ENCODE data around the gene CCDC7.

The CCDC7 gene

DNA sequence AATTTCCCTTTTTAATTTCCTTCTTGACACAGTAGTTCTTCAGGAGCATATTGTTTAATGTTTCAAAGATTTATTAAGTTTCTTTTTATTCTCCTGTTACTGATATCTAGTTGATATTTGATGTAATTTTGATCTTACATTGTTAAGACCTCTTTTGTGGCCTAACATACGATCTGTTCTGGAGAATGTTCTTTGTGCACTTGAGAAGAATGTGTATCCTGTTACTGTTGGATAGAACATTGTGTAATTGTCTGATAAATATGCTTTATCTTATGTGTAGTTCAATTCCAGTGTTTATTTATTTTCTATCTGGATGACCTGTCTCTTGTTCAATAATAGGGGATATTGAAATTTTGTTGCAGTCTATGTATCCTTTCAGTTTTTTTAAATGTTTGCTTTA, 405.4 kb downstream of the CCDC7 start:
- H3K4me2 ChIP-seq (ENCODE audit: low read length) = no peak overlapping the region
- H3K27me3 ChIP-seq (ENCODE audit: insufficient read depth, low read length) = no peaks in the 10 kb centered on the region
- no peak overlapping the region for H2BK120ac ChIP-seq (ENCODE audit: insufficient read depth, low read length, poor library complexity)
- H3K18ac ChIP-seq (ENCODE audit: low read length) = no peak overlapping the region
- H2AK5ac ChIP-seq (ENCODE audit: low read length) = no peak overlapping the region
- no peak overlapping the region for H3K4ac ChIP-seq (ENCODE audit: low read depth, low read length)
- H4K8ac ChIP-seq (ENCODE audit: low read depth, low read length) = no peak overlapping the region
- no peaks in the 10 kb centered on the region for H3K36me3 ChIP-seq (ENCODE audit: control insufficient read depth in 1 of 2, insufficient read depth in 2 of 2, low read length in 2 of 2)
- H3K79me1 ChIP-seq (ENCODE audit: low read length) = no peaks in the 10 kb centered on the region
- no peak for DNase-seq
- H3K9ac ChIP-seq (ENCODE audit: low read length) = no peak overlapping the region
- no peaks in the 10 kb centered on the region for H3K4me1 ChIP-seq (ENCODE audit: control insufficient read depth in 1 of 2, insufficient read depth in 2 of 2, low read length in 2 of 2)
- H2BK5ac ChIP-seq (ENCODE audit: low read depth, low read length, poor library complexity) = no peak overlapping the region
- H3K79me2 ChIP-seq (ENCODE audit: control insufficient read depth, insufficient read depth, low read length, poor library complexity) = no peaks in the 10 kb centered on the region
- no peak overlapping the region for H4K12ac ChIP-seq (ENCODE audit: low read depth, low read length)
- no peak overlapping the region for H3K27ac ChIP-seq (ENCODE audit: low read depth, low read length)
- no CpG with 5 or more reads among the region's 1 CpG for WGBS (ENCODE audit: extremely low coverage, insufficient coverage, insufficient read length)
- H3K9me3 ChIP-seq (ENCODE audit: insufficient read depth, low read depth, low read length) = no peaks in the 10 kb centered on the region
- H3K4me3 ChIP-seq (ENCODE audit: low read depth, low read length) = no peak overlapping the region
- no peak overlapping the region for H2AFZ ChIP-seq (ENCODE audit: insufficient read depth, low read length, poor library complexity)
- H2BK12ac ChIP-seq (ENCODE audit: low read length) = no peak overlapping the region
- H3K23ac ChIP-seq (ENCODE audit: low read length) = no peak overlapping the region
- no peak overlapping the region for H3K14ac ChIP-seq (ENCODE audit: low read length)
- H4K91ac ChIP-seq (ENCODE audit: low read depth, low read length) = no peak overlapping the region

DNA sequence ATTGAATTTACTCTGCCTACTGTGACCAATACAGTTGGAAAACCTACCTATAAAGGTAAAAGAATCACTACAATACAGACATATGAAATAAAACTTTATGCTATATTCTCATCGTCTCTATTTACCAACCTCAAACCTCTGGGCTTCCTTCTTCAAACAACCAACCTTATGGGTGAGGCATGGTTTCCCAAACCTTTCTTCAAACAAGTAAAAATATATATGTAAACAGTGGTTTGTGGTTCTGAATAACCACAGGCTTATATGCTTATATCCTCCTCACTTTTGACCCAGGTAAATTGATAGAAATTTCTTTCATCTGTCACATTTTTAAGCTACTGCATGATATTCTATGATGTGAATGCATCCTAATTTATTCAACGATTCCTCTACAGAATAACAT, 408.5 kb downstream of the CCDC7 start:
- Histone ChIP-seq H3K27me3 (ENCODE audit: insufficient read depth, low read length) (no peaks in the 10 kb centered on the region), H4K91ac (ENCODE audit: low read depth, low read length) (no peak overlapping the region), H4K12ac (ENCODE audit: low read depth, low read length) (no peak overlapping the region), H3K27ac (ENCODE audit: low read depth, low read length) (no peak overlapping the region), H2BK120ac (ENCODE audit: insufficient read depth, low read length, poor library complexity) (no peak overlapping the region), H3K4ac (ENCODE audit: low read depth, low read length) (no peak overlapping the region), H2AK5ac (ENCODE audit: low read length) (no peak overlapping the region), H4K8ac (ENCODE audit: low read depth, low read length) (no peak overlapping the region), H2BK12ac (ENCODE audit: low read length) (no peak overlapping the region), H3K79me2 (ENCODE audit: control insufficient read depth, insufficient read depth, low read length, poor library complexity) (no peaks in the 10 kb centered on the region), H3K9me3 (ENCODE audit: insufficient read depth, low read depth, low read length) (no peaks in the 10 kb centered on the region), H3K18ac (ENCODE audit: low read length) (no peak overlapping the region), H2AFZ (ENCODE audit: insufficient read depth, low read length, poor library complexity) (no peak overlapping the region), H3K4me3 (ENCODE audit: low read depth, low read length) (no peak overlapping the region), H3K4me1 (ENCODE audit: control insufficient read depth in 1 of 2, insufficient read depth in 2 of 2, low read length in 2 of 2) (no peaks in the 10 kb centered on the region), H3K9ac (ENCODE audit: low read length) (no peak overlapping the region), H3K23ac (ENCODE audit: low read length) (no peak overlapping the region), H3K4me2 (ENCODE audit: low read length) (no peak overlapping the region), H3K36me3 (ENCODE audit: control insufficient read depth in 1 of 2, insufficient read depth in 2 of 2, low read length in 2 of 2) (no peaks in the 10 kb centered on the region), H2BK5ac (ENCODE audit: low read depth, low read length, poor library complexity) (no peak overlapping the region), H3K79me1 (ENCODE audit: low read length) (no peaks in the 10 kb centered on the region), H3K14ac (ENCODE audit: low read length) (no peak overlapping the region)
- WGBS (ENCODE audit: extremely low coverage, insufficient coverage, insufficient read length) = no CpG with 5 or more reads among the region's 2 CpGs
- DNase-seq = no peak

DNA sequence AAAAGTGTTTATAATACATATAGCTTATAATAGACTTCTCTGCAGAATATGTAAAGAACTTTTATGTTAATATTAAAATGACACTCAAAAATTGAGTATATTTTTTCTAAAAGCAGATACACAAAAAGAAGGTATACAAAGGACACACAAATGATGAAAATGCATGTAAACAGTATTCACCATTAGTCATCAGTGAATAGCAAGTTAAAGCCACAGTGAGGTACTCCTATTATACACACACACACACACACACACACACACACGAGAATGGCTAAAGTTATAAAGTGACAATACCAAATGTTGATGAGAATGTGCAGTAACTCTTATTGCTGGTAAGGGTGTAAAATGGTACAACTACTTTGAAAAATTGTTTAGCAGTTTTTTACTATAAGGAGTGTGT, 419.2 kb downstream of the CCDC7 start:
- H3K4me3 ChIP-seq (ENCODE audit: low read depth, low read length) = no peak overlapping the region
- H4K91ac ChIP-seq (ENCODE audit: low read depth, low read length) = no peak overlapping the region
- WGBS (ENCODE audit: extremely low coverage, insufficient coverage, insufficient read length) = no CpG with 5 or more reads among the region's 1 CpG
- H3K4me2 ChIP-seq (ENCODE audit: low read length) = no peak overlapping the region
- no peak overlapping the region for H4K12ac ChIP-seq (ENCODE audit: low read depth, low read length)
- H2BK120ac ChIP-seq (ENCODE audit: insufficient read depth, low read length, poor library complexity) = no peak overlapping the region
- no peak overlapping the region for H3K18ac ChIP-seq (ENCODE audit: low read length)
- H3K36me3 ChIP-seq (ENCODE audit: control insufficient read depth in 1 of 2, insufficient read depth in 2 of 2, low read length in 2 of 2) = no peaks in the 10 kb centered on the region
- H2AFZ ChIP-seq (ENCODE audit: insufficient read depth, low read length, poor library complexity) = no peak overlapping the region
- no peak overlapping the region for H2BK5ac ChIP-seq (ENCODE audit: low read depth, low read length, poor library complexity)
- no peaks in the 10 kb centered on the region for H3K27me3 ChIP-seq (ENCODE audit: insufficient read depth, low read length)
- no peaks in the 10 kb centered on the region for H3K9me3 ChIP-seq (ENCODE audit: insufficient read depth, low read depth, low read length)
- no peak overlapping the region for H2AK5ac ChIP-seq (ENCODE audit: low read length)
- no peak overlapping the region for H3K14ac ChIP-seq (ENCODE audit: low read length)
- no peak overlapping the region for H3K23ac ChIP-seq (ENCODE audit: low read length)
- H4K8ac ChIP-seq (ENCODE audit: low read depth, low read length) = no peak overlapping the region
- H2BK12ac ChIP-seq (ENCODE audit: low read length) = no peak overlapping the region
- H3K79me2 ChIP-seq (ENCODE audit: control insufficient read depth, insufficient read depth, low read length, poor library complexity) = no peaks in the 10 kb centered on the region
- H3K79me1 ChIP-seq (ENCODE audit: low read length) = no peaks in the 10 kb centered on the region
- no peak overlapping the region for H3K27ac ChIP-seq (ENCODE audit: low read depth, low read length)
- no peak overlapping the region for H3K4ac ChIP-seq (ENCODE audit: low read depth, low read length)
- H3K4me1 ChIP-seq (ENCODE audit: control insufficient read depth in 1 of 2, insufficient read depth in 2 of 2, low read length in 2 of 2) = no peaks in the 10 kb centered on the region
- DNase-seq = no peak
- no peak overlapping the region for H3K9ac ChIP-seq (ENCODE audit: low read length)

DNA sequence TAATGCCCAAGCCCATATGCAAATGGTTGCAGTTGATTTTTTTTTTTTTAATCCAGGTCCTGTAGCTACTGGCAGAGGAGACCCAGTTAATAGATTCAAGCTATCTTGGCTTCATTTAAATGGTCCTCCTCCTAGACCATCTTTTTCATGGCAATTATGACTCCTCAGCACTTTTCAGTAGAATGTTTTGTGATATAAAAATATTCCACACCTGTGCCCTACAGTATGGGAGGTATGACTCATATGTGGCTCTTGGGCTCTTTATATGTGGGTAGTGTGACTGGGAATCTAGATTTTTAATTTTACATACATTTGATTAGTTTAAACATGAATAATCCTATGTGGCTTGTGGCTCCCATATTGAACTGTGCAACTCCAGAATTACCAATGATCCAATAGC, 432.0 kb downstream of the CCDC7 start:
- no peak for DNase-seq
- H3K36me3 ChIP-seq (ENCODE audit: control insufficient read depth in 1 of 2, insufficient read depth in 2 of 2, low read length in 2 of 2) = no peaks in the 10 kb centered on the region
- no peaks in the 10 kb centered on the region for H3K9me3 ChIP-seq (ENCODE audit: insufficient read depth, low read depth, low read length)

DNA sequence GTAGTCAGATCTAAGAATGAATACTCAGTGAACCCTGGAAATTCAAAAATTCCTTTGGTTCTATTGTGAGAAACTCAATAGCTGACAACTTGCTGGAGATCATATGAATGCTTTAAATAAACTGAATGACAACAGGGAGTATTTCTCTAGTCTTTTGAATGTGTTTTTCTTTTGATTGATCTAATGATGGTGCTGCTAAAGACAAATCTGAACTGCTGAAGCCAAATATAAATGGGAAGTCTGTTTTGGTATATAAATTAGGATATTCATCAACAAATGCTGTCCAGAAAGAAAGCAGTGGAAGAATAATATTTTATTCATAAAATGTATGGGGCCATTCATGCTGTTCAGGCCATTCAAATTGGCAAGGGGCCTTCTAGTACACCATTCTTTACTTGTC, 432.7 kb downstream of the CCDC7 start:
- Histone ChIP-seq H3K79me1 (ENCODE audit: low read length) (no peaks in the 10 kb centered on the region), H2BK120ac (ENCODE audit: insufficient read depth, low read length, poor library complexity) (no peak overlapping the region), H4K91ac (ENCODE audit: low read depth, low read length) (no peak overlapping the region), H3K4me2 (ENCODE audit: low read length) (no peak overlapping the region), H3K9me3 (ENCODE audit: insufficient read depth, low read depth, low read length) (no peaks in the 10 kb centered on the region), H3K36me3 (ENCODE audit: control insufficient read depth in 1 of 2, insufficient read depth in 2 of 2, low read length in 2 of 2) (no peaks in the 10 kb centered on the region), H4K8ac (ENCODE audit: low read depth, low read length) (no peak overlapping the region), H3K27ac (ENCODE audit: low read depth, low read length) (no peak overlapping the region), H2AFZ (ENCODE audit: insufficient read depth, low read length, poor library complexity) (no peak overlapping the region), H3K23ac (ENCODE audit: low read length) (no peak overlapping the region), H3K27me3 (ENCODE audit: insufficient read depth, low read length) (no peaks in the 10 kb centered on the region), H4K12ac (ENCODE audit: low read depth, low read length) (no peak overlapping the region), H3K18ac (ENCODE audit: low read length) (no peak overlapping the region), H3K4me1 (ENCODE audit: control insufficient read depth in 1 of 2, insufficient read depth in 2 of 2, low read length in 2 of 2) (peaks cover 3 to 6% of the 10 kb centered on the region in 2 experiments), H2BK12ac (ENCODE audit: low read length) (no peak overlapping the region), H3K9ac (ENCODE audit: low read length) (no peak overlapping the region), H3K14ac (ENCODE audit: low read length) (no peak overlapping the region), H3K79me2 (ENCODE audit: control insufficient read depth, insufficient read depth, low read length, poor library complexity) (no peaks in the 10 kb centered on the region), H3K4me3 (ENCODE audit: low read depth, low read length) (no peak overlapping the region), H2BK5ac (ENCODE audit: low read depth, low read length, poor library complexity) (no peak overlapping the region), H2AK5ac (ENCODE audit: low read length) (no peak overlapping the region), H3K4ac (ENCODE audit: low read depth, low read length) (no peak overlapping the region)
- DNase-seq = no peak

More for the DNA sequence above, 432.0 kb downstream of the CCDC7 start:
- Histone ChIP-seq H2BK12ac (ENCODE audit: low read length) (no peak overlapping the region), H3K27me3 (ENCODE audit: insufficient read depth, low read length) (no peaks in the 10 kb centered on the region), H3K79me1 (ENCODE audit: low read length) (no peaks in the 10 kb centered on the region), H3K9ac (ENCODE audit: low read length) (no peak overlapping the region), H3K4ac (ENCODE audit: low read depth, low read length) (no peak overlapping the region), H4K8ac (ENCODE audit: low read depth, low read length) (no peak overlapping the region), H3K27ac (ENCODE audit: low read depth, low read length) (no peak overlapping the region), H4K91ac (ENCODE audit: low read depth, low read length) (no peak overlapping the region), H2AFZ (ENCODE audit: insufficient read depth, low read length, poor library complexity) (no peak overlapping the region), H3K4me2 (ENCODE audit: low read length) (no peak overlapping the region), H3K23ac (ENCODE audit: low read length) (no peak overlapping the region), H3K14ac (ENCODE audit: low read length) (no peak overlapping the region), H2AK5ac (ENCODE audit: low read length) (no peak overlapping the region), H2BK5ac (ENCODE audit: low read depth, low read length, poor library complexity) (no peak overlapping the region), H3K4me3 (ENCODE audit: low read depth, low read length) (no peak overlapping the region), H3K4me1 (ENCODE audit: control insufficient read depth in 1 of 2, insufficient read depth in 2 of 2, low read length in 2 of 2) (peaks cover 3 to 6% of the 10 kb centered on the region in 2 experiments), H4K12ac (ENCODE audit: low read depth, low read length) (no peak overlapping the region), H3K18ac (ENCODE audit: low read length) (no peak overlapping the region), H3K79me2 (ENCODE audit: control insufficient read depth, insufficient read depth, low read length, poor library complexity) (no peaks in the 10 kb centered on the region), H2BK120ac (ENCODE audit: insufficient read depth, low read length, poor library complexity) (no peak overlapping the region)

Data from trophoblast cell (in vitro differentiated cells and primary cell).